Calu3 (cell line): ENCODE results near the gene ATP11A. TPM values are rescaled to one million over a fixed set of nuclear protein-coding genes. Genes with fewer than 3 reads are reported as not detected.

ENCODE experiments used
- BruUV-seq: library from RNA; stranded (reverse); fragments of 400-500 nt; replicated peaks from 2 replicates; lab custom pipeline; 2021; lab: Mats Ljungman, UMichigan
- CTCF ChIA-PET: fragments of 300-600 bp; sonication (Branson Sonifier 250); formaldehyde crosslinking; loops from one replicate; lab custom pipeline; 2022; ENCODE audit warnings: antibody characterized with exemption; lab: Charles Lee
- DNase-seq: peaks from one replicate; pipeline ENCODE4 v3.0.0; 2022
- H3K27ac Mint-ChIP-seq: one replicate; pipeline ENCODE4 v1.8.0; 2022; ENCODE audit warnings: mixed read lengths; ENCODE audit not compliant: unreplicated experiment
- H3K27me3 Mint-ChIP-seq: one replicate; pipeline ENCODE4 v1.8.0; 2022; ENCODE audit warnings: mixed read lengths; ENCODE audit not compliant: unreplicated experiment
- H3K36me3 Mint-ChIP-seq: one replicate; pipeline ENCODE4 v1.8.0; 2022; ENCODE audit warnings: mild to moderate bottlenecking, moderate library complexity, mixed read lengths; ENCODE audit not compliant: insufficient read depth, unreplicated experiment
- H3K4me1 Mint-ChIP-seq: one replicate; pipeline ENCODE4 v1.8.0; 2022; ENCODE audit warnings: mild to moderate bottlenecking, low read depth, mixed read lengths; ENCODE audit not compliant: unreplicated experiment
- H3K4me3 Mint-ChIP-seq: one replicate; pipeline ENCODE4 v1.8.0; 2022; ENCODE audit warnings: mild to moderate bottlenecking, low read depth, moderate library complexity, mixed read lengths; ENCODE audit not compliant: unreplicated experiment
- H3K9me3 Mint-ChIP-seq: one replicate; pipeline ENCODE4 v1.8.0; 2022; ENCODE audit warnings: low read depth, mixed read lengths; ENCODE audit not compliant: unreplicated experiment
- CTCF ChIP-seq: fragments of 200-600 bp; IDR thresholded peaks from one replicate; pipeline ENCODE4 v1.8.0; 2022; ENCODE audit warnings: antibody characterized with exemption; ENCODE audit not compliant: unreplicated experiment
- intact Hi-C: fragments of 100-400 bp; cut with micrococcal nuclease; formaldehyde crosslinking; loops from one replicate; pipeline ENCODE4 v1.10.0; 2022; ENCODE audit not compliant: unreplicated experiment
- total RNA-seq: library from RNA; stranded (reverse); gene quantifications from 2 replicates; pipeline ENCODE4 v1.2.3, GENCODE V29; 2022

The ATP11A gene
- total RNA-seq, 1 experiment from 2014 or later: 115 TPM

DNA sequence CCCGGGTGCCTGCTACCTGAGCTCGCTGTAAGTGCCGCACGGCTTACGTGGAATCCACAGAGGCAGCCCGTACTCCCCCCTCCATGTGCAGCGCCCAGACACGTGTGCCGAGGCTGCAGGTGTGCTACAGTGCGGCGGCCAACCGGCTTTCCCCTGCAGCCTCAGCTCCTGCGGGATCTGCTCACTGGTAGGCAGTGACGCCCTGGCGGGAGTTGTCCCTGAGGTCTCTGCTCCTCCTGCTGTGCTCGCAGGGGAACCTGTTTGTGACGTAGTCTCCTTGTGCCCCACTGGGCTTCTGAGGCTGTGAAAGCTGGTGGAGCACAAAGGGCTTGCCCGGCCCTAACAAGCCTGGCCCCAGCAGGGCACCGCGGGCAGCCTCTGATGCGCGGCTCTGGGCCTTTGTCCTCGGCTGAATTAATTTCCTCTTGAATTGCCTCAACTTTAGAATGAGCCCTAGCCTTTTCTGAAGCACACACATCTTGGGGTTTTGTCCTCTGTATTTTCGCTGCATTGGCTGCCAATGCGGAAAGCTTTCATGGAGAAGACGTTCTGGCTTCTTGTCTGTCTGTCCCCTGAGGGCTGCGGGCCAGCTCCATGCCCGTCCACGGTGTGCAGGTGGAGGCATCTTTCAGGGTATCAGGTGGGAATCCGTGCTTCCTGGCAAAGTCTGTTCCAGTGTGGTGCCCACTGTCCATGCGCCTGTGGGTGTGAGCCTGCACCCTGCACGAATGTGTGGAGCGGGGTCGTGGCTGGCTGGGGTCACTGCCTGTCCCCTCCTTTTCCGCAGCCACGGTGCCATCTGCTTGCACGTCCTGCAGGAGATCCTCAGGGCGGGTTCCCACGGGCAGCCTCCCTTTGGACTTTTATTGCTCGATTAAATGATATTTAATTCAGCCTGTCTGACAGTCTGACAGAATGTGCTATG is 201.9 kb downstream of the ATP11A start:
- DNase-seq: no peak
- no peak for TF ChIP-seq CTCF
- no peaks in the 10 kb centered on the region for H3K27me3 Mint-ChIP-seq
- H3K27ac Mint-ChIP-seq: no peak overlapping the region
- H3K9me3 Mint-ChIP-seq: no peaks in the 10 kb centered on the region
- H3K4me3 Mint-ChIP-seq: no peak overlapping the region
- CTCF ChIA-PET: no interaction called here
- BruUV-seq: no TSS peak
- H3K36me3 Mint-ChIP-seq: peaks cover 4% of the 10 kb centered on the region
- peaks cover 9% of the 10 kb centered on the region for H3K4me1 Mint-ChIP-seq
- intact Hi-C loops: no loop called here

- H3K4me3 Mint-ChIP-seq: peak overlapping the region; percentile 43
- TF ChIP-seq CTCF: no peak
- H3K4me1 Mint-ChIP-seq: peaks cover 9% of the 10 kb centered on the region
- DNase-seq: peak; percentile 15
- no peaks in the 10 kb centered on the region for H3K9me3 Mint-ChIP-seq
- intact Hi-C loops: no loop called here
- no peaks in the 10 kb centered on the region for H3K27me3 Mint-ChIP-seq
- CTCF ChIA-PET: no interaction called here
- peaks cover 4% of the 10 kb centered on the region for H3K36me3 Mint-ChIP-seq
- no TSS peak for BruUV-seq
- no peak overlapping the region for H3K27ac Mint-ChIP-seq
These were observed 202.8 kb downstream of the ATP11A start for GRCh38 chr13:112892426-112893206.

- DNase-seq: no peak
- no TSS peak for BruUV-seq
- CTCF ChIA-PET: no interaction called here
These were observed 203.3 kb downstream of the ATP11A start for GRCh38 chr13:112893207-112893569.

More at GRCh38 chr13:112893207-112893569, 203.3 kb downstream of the ATP11A start:
- Mint-ChIP-seq H3K36me3 (peaks cover 4% of the 10 kb centered on the region), H3K9me3 (no peaks in the 10 kb centered on the region), H3K27me3 (no peaks in the 10 kb centered on the region), H3K27ac (no peak overlapping the region), H3K4me1 (peaks cover 9% of the 10 kb centered on the region), H3K4me3 (peak overlapping the region; percentile 43)
- intact Hi-C loops: no loop called here
- no peak for TF ChIP-seq CTCF
